K562 (cell line): Measurements from ENCODE around the gene CCDC78. TPM values are rescaled to one million over a fixed set of nuclear protein-coding genes. Genes with fewer than 3 reads are reported as not detected.

Experiments
- ATAC-seq: fragments of 200-7000 bp; cut with Tn5 transposase; 3 replicates; pipeline ENCODE4 v1.9.1; 2020; ENCODE audit warnings: moderate library complexity
- BruUV-seq: library from RNA; stranded (reverse); fragments of 400-500 nt; replicated peaks from 2 replicates; lab custom pipeline; 2021; lab: Mats Ljungman, UMichigan
- CTCF ChIA-PET: fragments of 300-600 bp; formaldehyde crosslinking; extraction: SDS; loops from one replicate; lab custom pipeline; 2021; ENCODE audit warnings: low intra/inter-chr PET ratio; lab: Yijun Ruan, JAX
- POLR2A ChIA-PET: fragments of 300-600, 350-650 bp; sonication (Branson Sonifier 250); formaldehyde crosslinking; extraction: SDS; loops from one replicate; lab custom pipeline; 2021; ENCODE audit warnings: antibody characterized with exemption, inconsistent platforms; lab: Yijun Ruan, JAX
- DNase-seq, 4 experiments: peaks; one replicate each; pipeline versions ENCODE4 v3.0.0 to v3.0.0-alpha.2; 2011 to 2018; ENCODE audit warnings: low spot score in 3 of 4, mixed read lengths in 3 of 4; ENCODE audit errors: extremely low read depth in 1 of 4
- FAIRE-seq: peaks from 2 replicates; lab custom pipeline; 2011; peaks lifted over from hg19 to GRCh38; lab: Jason Lieb, UNC
- H2AFZ ChIP-seq: 2 replicates; pipeline ENCODE4 v1.6.0; 2011; ENCODE audit warnings: low read depth, low read length, control low read depth, inconsistent platforms
- H3K27ac ChIP-seq: fragments of 200-600 bp; 3 replicates; pipeline ENCODE4 v1.8.0; 2011; ENCODE audit warnings: low read depth, mild to moderate bottlenecking, control low read depth, inconsistent platforms, low read length, moderate library complexity, mixed read lengths; ENCODE audit errors: extremely low read depth
- H3K27me3 ChIP-seq, 2 experiments: fragments of 300-600 bp in 1 of 2; 2 replicates in 1 of 2; 3 replicates in 1 of 2; pipeline versions ENCODE4 v1.6.0 to v1.8.0; 2011; ENCODE audit warnings: inconsistent platforms in 2 of 2, low read length in 2 of 2, mild to moderate bottlenecking in 1 of 2, mixed read lengths in 1 of 2, moderate library complexity in 1 of 2; ENCODE audit not compliant: control insufficient read depth in 2 of 2, insufficient read depth in 2 of 2
- H3K36me3 ChIP-seq: fragments of 300-600 bp; 3 replicates; pipeline ENCODE4 v1.8.0; 2011; ENCODE audit warnings: mild to moderate bottlenecking, low read length, inconsistent platforms; ENCODE audit not compliant: control insufficient read depth, insufficient read depth
- H3K4me1 ChIP-seq, 2 experiments: fragments of 200-600 bp in 1 of 2; replicated peaks in 1 of 2; 2 replicates in 1 of 2; 3 replicates in 1 of 2; pipeline versions ENCODE4 v1.5.1 to v1.8.0; 2011; ENCODE audit warnings: inconsistent platforms in 2 of 2, low read length in 2 of 2, mild to moderate bottlenecking in 1 of 2, mixed read lengths in 1 of 2, moderate library complexity in 1 of 2; ENCODE audit not compliant: control insufficient read depth in 2 of 2, insufficient read depth in 2 of 2
- H3K4me2 ChIP-seq: 2 replicates; pipeline ENCODE4 v1.6.1; 2011; ENCODE audit warnings: low read length, control low read depth, inconsistent platforms, mixed read lengths; ENCODE audit not compliant: insufficient read depth
- H3K4me3 ChIP-seq: fragments of 200-600 bp; sonication (generic), shearing (Covaris generic); 2 replicates; pipeline ENCODE4 v1.5.1; 2016; ENCODE audit warnings: control low read depth, inconsistent platforms
- H3K79me2 ChIP-seq: fragments of 200-600 bp; 3 replicates; pipeline ENCODE4 v1.8.0; 2011; ENCODE audit warnings: low read length, inconsistent platforms; ENCODE audit not compliant: control insufficient read depth, insufficient read depth
- H3K9ac ChIP-seq, 2 experiments: 2 replicates each; pipeline versions ENCODE4 v1.6.0 to v1.6.1; 2011; ENCODE audit warnings: low read depth in 2 of 2, low read length in 2 of 2, control low read depth in 1 of 2, inconsistent platforms in 1 of 2, mild to moderate bottlenecking in 1 of 2, mixed read lengths in 1 of 2; ENCODE audit not compliant: insufficient read depth in 1 of 2
- H3K9me1 ChIP-seq: one replicate; pipeline ENCODE4 v1.6.0; 2011; ENCODE audit warnings: inconsistent platforms, mild to moderate bottlenecking, low read length, moderate library complexity; ENCODE audit not compliant: control insufficient read depth, insufficient read depth
- H3K9me3 ChIP-seq: replicated peaks from 2 replicates; pipeline ENCODE4 v1.5.1; 2011; ENCODE audit warnings: low read depth, low read length, inconsistent platforms; ENCODE audit not compliant: control insufficient read depth, insufficient read depth
- H4K20me1 ChIP-seq: replicated peaks from 2 replicates; pipeline ENCODE4 v1.6.1; 2011; ENCODE audit warnings: low read length, inconsistent platforms, mixed read lengths; ENCODE audit not compliant: control insufficient read depth, insufficient read depth
- CBFA2T3 ChIP-seq: fragments of 450-650 bp; IDR thresholded peaks from 2 replicates; pipeline ENCODE4 v1.6.1; 2017
- FIP1L1 ChIP-seq: fragments of 200-400 bp; formaldehyde crosslinking; IDR thresholded peaks from 2 replicates; pipeline ENCODE4 v1.6.1; 2018; ENCODE audit warnings: mild to moderate bottlenecking, low read depth, low read length; ENCODE audit not compliant: poor library complexity, severe bottlenecking
- FOSL1 ChIP-seq: fragments of 200-800 bp; sonication (Bioruptor generic); conservative IDR thresholded peaks from 2 replicates; pipeline ENCODE4 v1.6.1; 2016; ENCODE audit warnings: missing genetic modification characterization, missing compliant biosample characterization
- KDM4B ChIP-seq, 2 experiments: fragments of 450-650 bp in 1 of 2; sonication (generic) in 1 of 2; IDR thresholded peaks; 2 replicates each; pipeline ENCODE4 v1.6.1; 2016 to 2017; ENCODE audit warnings: borderline replicate concordance in 2 of 2, antibody characterized with exemption in 1 of 2, low read depth in 1 of 2, mild to moderate bottlenecking in 1 of 2
- PCBP1 ChIP-seq: fragments of 200-400 bp; formaldehyde crosslinking; IDR thresholded peaks from 2 replicates; pipeline ENCODE4 v1.6.1; 2018; ENCODE audit warnings: mild to moderate bottlenecking, low read depth, low read length; ENCODE audit not compliant: poor library complexity, severe bottlenecking
- RBFOX2 ChIP-seq: fragments of 200-400 bp; formaldehyde crosslinking; IDR thresholded peaks from 2 replicates; pipeline ENCODE4 v1.6.1; 2017; ENCODE audit warnings: low read depth, mild to moderate bottlenecking, low read length, moderate library complexity
- SAP30 ChIP-seq: fragments of 200-600 bp; sonication (generic); IDR thresholded peaks from 2 replicates; pipeline ENCODE4 v1.6.1; 2012; ENCODE audit warnings: borderline replicate concordance, low read depth, mild to moderate bottlenecking, moderate library complexity, low read length, control low read depth, inconsistent platforms; ENCODE audit not compliant: insufficient read depth, poor library complexity, severe bottlenecking
- SRSF1 ChIP-seq: fragments of 200-400 bp; formaldehyde crosslinking; IDR thresholded peaks from 2 replicates; pipeline ENCODE4 v1.6.1; 2017; ENCODE audit warnings: mild to moderate bottlenecking, low read depth, low read length, moderate library complexity
- ZNF445 ChIP-seq: fragments of 250-450 bp; sonication (Bioruptor Pico); IDR thresholded peaks from 2 replicates; pipeline ENCODE4 v1.4.0; 2020; ENCODE audit warnings: low read depth, mild to moderate bottlenecking, moderate library complexity
- WGBS: fragments of 100-300 bp; shearing (Covaris generic); methylation state at CpG from one replicate; pipeline ENCODE4 v1.1.6; 2016; ENCODE audit warnings: low coverage, mixed read lengths; ENCODE audit not compliant: insufficient coverage; ENCODE audit errors: missing lambda C conversion rate; 5-methylcytosine and 5-hydroxymethylcytosine counted together
- in situ Hi-C: fragments of 300-500 bp; cut with MboI; formaldehyde crosslinking; loops from 4 replicates; pipeline ENCODE4 v1.15.0; 2018; ENCODE audit warnings: inconsistent platforms, mixed read lengths
- intact Hi-C: fragments of 100-400 bp; cut with micrococcal nuclease; formaldehyde crosslinking; loops from 2 replicates; pipeline ENCODE4 v1.14.2; 2022
- polyA plus RNA-seq, 8 experiments: library from polyadenylated mRNA; depleted of rRNA in 4 of 8; stranded (reverse) in 5 of 8; unstranded in 3 of 8; fragments of >200 nt; fragmentation: Nextera tagmentation in 2 of 8; fragmentation: Illumina TruSeq in 1 of 8; extraction: Ambion mirVana in 2 of 8; extraction: Trizol in 1 of 8; gene quantifications; 2 replicates each; pipeline versions ENCODE4 v1.2.1 to v1.2.3, GENCODE V29; 2011 to 2014; ENCODE audit warnings: inconsistent platforms in 1 of 8, missing spikeins in 1 of 8
- total RNA-seq, 7 experiments: library from RNA; depleted of rRNA in 6 of 7; stranded (reverse); fragments of >200 nt in 6 of 7; fragmentation: Illumina TruSeq in 2 of 7; extraction: Trizol in 2 of 7; gene quantifications; 2 replicates each; pipeline versions ENCODE4 v1.2.1 to v1.2.3, GENCODE V29; 2011 to 2021; ENCODE audit warnings: low replicate concordance in 1 of 7
- TF ChIP-seq, protein P1 (sequence below): fragments of 450-650 bp; IDR thresholded peaks from 2 replicates; pipeline ENCODE4 v1.6.1; 2017; ENCODE audit warnings: antibody characterized with exemption
- TF ChIP-seq, protein P2 (sequence below): sonication (generic); formaldehyde crosslinking; IDR thresholded peaks from 2 replicates; pipeline ENCODE4 v1.8.0; 2022; ENCODE audit warnings: missing genetic modification reagents, mild to moderate bottlenecking, borderline replicate concordance

CCDC78 gene
- total and polyA plus RNA-seq, 9 of the 15 experiments (the other 6 are each of a cell fraction or from before 2014, with no cell fraction given) = 0.24 to 17.7 (median 2.9) TPM

DNA sequence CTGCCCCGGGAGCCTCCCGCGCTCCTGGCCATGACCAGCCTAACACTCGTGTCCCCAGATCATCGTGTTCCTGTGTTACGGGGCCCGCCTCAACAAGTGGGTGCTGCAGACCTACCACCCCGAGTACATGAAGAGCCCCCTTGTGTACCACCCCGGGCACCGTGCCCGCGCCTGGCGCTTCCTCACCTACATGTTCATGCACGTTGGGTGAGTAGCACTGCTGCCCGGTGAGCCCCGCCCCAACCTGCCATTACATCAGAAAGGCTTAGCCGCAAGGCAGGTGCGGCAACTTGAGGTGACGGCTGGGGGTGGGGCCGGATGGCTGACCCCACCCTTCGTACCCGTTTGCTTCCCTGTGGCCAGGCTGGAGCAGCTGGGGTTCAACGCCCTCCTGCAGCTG, 49.3 kb downstream of the CCDC78 start:
- intact Hi-C loops (loop anchor here (5.0 kb wide), 1 partner anchor 40 kb away; the partner anchor contains the start of gene METTL26), in situ Hi-C loops (loop anchor here (10.0 kb wide), 1 partner anchor 282 kb away; the partner anchor contains the start of gene NME4)
- no TSS peak for BruUV-seq
- Histone ChIP-seq H3K4me1 (peaks cover 29 to 98% of the 10 kb centered on the region in 2 experiments), H3K27ac (no peak overlapping the region), H3K4me3 (no peak overlapping the region), H2AFZ (no peak overlapping the region), H3K4me2 (no peak overlapping the region), H3K9ac (peak overlapping the region in 1 of 2 experiments; percentile 53; a peak in 1 of 4 replicates), H3K9me1 (peaks cover 2% of the 10 kb centered on the region), H3K27me3 (no peaks in the 10 kb centered on the region), H3K9me3 (no peaks in the 10 kb centered on the region), H3K36me3 (peaks cover 43% of the 10 kb centered on the region), H4K20me1 (peaks cover 16% of the 10 kb centered on the region), H3K79me2 (peaks cover 23% of the 10 kb centered on the region)
- ChIA-PET CTCF (no interaction called here), POLR2A (interaction anchor here (1.0 kb wide), 1 partner anchor 281 kb away, joined by 3 read pairs; no protein-coding TSS in a partner anchor)
- DNase-seq (no peak), FAIRE-seq (no peak), ATAC-seq (no peak)
- WGBS = 77% methylated on average over 22 of the region's 23 CpGs
- TF ChIP-seq SRSF1 (no peak), FOSL1 (tag) (no peak), CBFA2T3 (no peak), ZNF445 (CRISPR knock-in tag) (no peak), RBFOX2 (no peak; the same call in none of the 2 replicates), PCBP1 (peak; percentile 20), FIP1L1 (peak; percentile 23), SAP30 (no peak), KDM4B (IDR thresholded peaks at IDR 0.05; ENCODE audit: borderline replicate concordance in 2 of 2, low read depth in 1 of 2) (no peak)
- TF ChIP-seq, protein P1, sequence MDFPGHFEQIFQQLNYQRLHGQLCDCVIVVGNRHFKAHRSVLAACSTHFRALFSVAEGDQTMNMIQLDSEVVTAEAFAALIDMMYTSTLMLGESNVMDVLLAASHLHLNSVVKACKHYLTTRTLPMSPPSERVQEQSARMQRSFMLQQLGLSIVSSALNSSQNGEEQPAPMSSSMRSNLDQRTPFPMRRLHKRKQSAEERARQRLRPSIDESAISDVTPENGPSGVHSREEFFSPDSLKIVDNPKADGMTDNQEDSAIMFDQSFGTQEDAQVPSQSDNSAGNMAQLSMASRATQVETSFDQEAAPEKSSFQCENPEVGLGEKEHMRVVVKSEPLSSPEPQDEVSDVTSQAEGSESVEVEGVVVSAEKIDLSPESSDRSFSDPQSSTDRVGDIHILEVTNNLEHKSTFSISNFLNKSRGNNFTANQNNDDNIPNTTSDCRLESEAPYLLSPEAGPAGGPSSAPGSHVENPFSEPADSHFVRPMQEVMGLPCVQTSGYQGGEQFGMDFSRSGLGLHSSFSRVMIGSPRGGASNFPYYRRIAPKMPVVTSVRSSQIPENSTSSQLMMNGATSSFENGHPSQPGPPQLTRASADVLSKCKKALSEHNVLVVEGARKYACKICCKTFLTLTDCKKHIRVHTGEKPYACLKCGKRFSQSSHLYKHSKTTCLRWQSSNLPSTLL = no peak
- TF ChIP-seq, protein P2, sequence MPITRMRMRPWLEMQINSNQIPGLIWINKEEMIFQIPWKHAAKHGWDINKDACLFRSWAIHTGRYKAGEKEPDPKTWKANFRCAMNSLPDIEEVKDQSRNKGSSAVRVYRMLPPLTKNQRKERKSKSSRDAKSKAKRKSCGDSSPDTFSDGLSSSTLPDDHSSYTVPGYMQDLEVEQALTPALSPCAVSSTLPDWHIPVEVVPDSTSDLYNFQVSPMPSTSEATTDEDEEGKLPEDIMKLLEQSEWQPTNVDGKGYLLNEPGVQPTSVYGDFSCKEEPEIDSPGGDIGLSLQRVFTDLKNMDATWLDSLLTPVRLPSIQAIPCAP (CRISPR knock-in tag) = no peak
